Panc1 (cell line): ENCODE measurements around the gene C1QTNF12.

Source experiments
- POLR2AphosphoS5 ChIP-seq: IDR thresholded peaks from 2 replicates; pipeline ENCODE4 v1.6.1; 2012; ENCODE audit warnings: mild to moderate bottlenecking, low read depth, low read length, moderate library complexity
- TCF7L2 ChIP-seq: IDR thresholded peaks from 2 replicates; pipeline ENCODE4 v1.6.1; 2011; ENCODE audit warnings: mild to moderate bottlenecking, low read depth, low read length, inconsistent platforms
- TF ChIP-seq, protein P1 (sequence below): fragments of 450-650 bp; IDR thresholded peaks from 2 replicates; pipeline ENCODE4 v1.5.1; 2017; ENCODE audit warnings: mild to moderate bottlenecking
- TF ChIP-seq, protein P2 (sequence below), 2 experiments: IDR thresholded peaks; 2 replicates each; pipeline ENCODE4 v1.6.1; 2011 to 2012; ENCODE audit warnings: low read depth in 2 of 2, control low read depth in 1 of 2, low read length in 1 of 2, mild to moderate bottlenecking in 1 of 2, moderate library complexity in 1 of 2; ENCODE audit not compliant: insufficient read depth in 1 of 2

DNA sequence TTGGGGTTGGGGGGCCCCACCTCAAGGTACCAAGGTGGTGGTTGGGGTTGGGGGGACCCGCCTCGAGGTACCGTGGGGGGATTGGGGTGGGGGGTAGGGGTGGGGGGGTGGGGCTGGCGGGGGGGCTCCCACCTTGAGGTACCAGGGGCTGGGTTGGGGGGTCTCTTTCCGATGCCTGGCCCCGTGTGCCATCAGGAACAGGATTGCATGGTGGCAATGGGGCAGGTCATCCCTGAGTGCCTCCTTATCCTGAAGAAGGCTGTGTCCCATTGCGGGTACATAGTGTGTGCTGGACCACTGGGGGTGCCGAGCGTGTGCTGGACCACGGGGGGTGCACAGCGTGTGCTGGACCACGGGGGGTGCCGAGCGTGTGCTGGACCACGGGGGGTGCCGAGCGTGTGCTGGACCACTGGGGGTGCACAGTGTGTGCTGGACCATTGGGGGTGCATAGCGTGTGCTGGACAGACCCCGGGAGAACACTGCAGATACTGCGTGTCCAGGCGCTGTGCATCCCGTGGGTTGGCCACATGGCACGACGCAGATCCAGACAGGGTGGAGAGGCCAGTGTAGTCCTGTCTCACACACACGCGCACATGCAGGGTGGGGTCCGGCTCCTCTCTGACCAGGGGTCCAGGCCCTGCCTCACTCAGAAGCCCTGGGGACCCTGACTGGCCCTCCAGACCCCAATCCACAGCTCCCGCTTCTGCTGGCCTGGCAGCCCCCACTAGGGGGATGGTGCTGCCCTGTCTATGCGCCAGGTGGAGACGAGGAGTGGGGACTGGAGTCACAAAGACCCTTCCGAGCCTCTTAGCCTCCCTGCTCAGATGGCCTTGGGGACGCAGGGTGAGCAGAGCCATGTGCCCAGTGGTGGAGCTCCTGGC lies 37.9 kb upstream of the C1QTNF12 start:
- TF ChIP-seq TCF7L2 = no peak
- TF ChIP-seq, protein P1, sequence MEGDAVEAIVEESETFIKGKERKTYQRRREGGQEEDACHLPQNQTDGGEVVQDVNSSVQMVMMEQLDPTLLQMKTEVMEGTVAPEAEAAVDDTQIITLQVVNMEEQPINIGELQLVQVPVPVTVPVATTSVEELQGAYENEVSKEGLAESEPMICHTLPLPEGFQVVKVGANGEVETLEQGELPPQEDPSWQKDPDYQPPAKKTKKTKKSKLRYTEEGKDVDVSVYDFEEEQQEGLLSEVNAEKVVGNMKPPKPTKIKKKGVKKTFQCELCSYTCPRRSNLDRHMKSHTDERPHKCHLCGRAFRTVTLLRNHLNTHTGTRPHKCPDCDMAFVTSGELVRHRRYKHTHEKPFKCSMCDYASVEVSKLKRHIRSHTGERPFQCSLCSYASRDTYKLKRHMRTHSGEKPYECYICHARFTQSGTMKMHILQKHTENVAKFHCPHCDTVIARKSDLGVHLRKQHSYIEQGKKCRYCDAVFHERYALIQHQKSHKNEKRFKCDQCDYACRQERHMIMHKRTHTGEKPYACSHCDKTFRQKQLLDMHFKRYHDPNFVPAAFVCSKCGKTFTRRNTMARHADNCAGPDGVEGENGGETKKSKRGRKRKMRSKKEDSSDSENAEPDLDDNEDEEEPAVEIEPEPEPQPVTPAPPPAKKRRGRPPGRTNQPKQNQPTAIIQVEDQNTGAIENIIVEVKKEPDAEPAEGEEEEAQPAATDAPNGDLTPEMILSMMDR = no peak
- no peak for TF ChIP-seq POLR2AphosphoS5
- TF ChIP-seq, protein P2, sequence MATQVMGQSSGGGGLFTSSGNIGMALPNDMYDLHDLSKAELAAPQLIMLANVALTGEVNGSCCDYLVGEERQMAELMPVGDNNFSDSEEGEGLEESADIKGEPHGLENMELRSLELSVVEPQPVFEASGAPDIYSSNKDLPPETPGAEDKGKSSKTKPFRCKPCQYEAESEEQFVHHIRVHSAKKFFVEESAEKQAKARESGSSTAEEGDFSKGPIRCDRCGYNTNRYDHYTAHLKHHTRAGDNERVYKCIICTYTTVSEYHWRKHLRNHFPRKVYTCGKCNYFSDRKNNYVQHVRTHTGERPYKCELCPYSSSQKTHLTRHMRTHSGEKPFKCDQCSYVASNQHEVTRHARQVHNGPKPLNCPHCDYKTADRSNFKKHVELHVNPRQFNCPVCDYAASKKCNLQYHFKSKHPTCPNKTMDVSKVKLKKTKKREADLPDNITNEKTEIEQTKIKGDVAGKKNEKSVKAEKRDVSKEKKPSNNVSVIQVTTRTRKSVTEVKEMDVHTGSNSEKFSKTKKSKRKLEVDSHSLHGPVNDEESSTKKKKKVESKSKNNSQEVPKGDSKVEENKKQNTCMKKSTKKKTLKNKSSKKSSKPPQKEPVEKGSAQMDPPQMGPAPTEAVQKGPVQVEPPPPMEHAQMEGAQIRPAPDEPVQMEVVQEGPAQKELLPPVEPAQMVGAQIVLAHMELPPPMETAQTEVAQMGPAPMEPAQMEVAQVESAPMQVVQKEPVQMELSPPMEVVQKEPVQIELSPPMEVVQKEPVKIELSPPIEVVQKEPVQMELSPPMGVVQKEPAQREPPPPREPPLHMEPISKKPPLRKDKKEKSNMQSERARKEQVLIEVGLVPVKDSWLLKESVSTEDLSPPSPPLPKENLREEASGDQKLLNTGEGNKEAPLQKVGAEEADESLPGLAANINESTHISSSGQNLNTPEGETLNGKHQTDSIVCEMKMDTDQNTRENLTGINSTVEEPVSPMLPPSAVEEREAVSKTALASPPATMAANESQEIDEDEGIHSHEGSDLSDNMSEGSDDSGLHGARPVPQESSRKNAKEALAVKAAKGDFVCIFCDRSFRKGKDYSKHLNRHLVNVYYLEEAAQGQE (IDR thresholded peaks at IDR 0.05; ENCODE audit: insufficient read depth in 1 of 2, low read depth in 2 of 2, low read length in 1 of 2) = no peak
